Mammary epithelial cell (primary cell): Measurements from ENCODE around the gene TKTL1.

Experiments used
- EZH2 ChIP-seq: IDR thresholded peaks from 2 replicates; pipeline ENCODE4 v1.6.1; 2012; ENCODE audit warnings: low read length, inconsistent platforms, borderline replicate concordance
- TF ChIP-seq, protein P1 (sequence below), 2 donors: IDR thresholded peaks in 1 of 2; conservative IDR thresholded peaks in 1 of 2; 2 replicates each; pipeline ENCODE4 v1.5.1; 2011 to 2012; ENCODE audit warnings: inconsistent platforms in 2 of 2, low read length in 2 of 2, mild to moderate bottlenecking in 2 of 2, control low read depth in 1 of 2, low read depth in 1 of 2; ENCODE audit not compliant: insufficient read depth in 1 of 2; ENCODE audit errors: extremely low read depth in 1 of 2

DNA sequence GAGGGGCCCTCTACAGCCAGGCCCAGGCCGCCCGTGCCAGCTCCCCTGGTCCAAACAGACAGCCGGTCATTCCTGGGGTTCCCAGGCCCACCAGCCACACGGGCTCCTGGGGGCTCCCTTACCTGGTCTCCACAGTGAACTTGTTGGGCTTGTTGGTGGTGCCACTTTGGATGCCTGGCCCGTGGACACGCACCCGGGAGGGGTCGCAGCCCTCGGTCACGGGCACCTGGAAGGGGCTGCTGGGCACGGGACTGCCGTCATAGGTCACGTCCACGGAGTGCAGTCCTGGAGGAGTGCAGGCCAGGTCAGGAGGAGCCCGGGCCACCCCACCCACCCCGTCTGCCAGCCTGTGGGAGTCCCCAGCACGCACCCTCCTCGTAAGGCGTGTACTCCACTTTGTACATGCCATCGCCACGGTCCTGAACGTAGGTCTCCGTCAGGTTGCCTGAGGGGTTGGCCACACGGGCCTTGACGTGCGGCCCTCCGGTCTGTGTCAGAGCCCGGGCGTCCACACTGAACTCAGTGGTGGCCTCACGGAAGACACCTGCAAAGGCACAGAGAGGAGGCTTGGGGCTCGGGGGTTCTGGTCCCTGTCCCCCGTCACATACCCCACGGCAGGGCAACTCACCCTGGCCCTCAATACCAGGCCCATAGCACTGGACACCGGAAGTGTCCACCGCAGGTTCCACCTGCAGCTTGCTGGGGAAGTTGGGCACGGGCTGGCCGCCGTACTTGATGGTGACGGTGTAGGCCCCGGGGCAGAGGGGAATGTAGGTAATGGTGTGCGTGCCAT, 64.0 kb downstream of the TKTL1 start:
- TF ChIP-seq, protein P1, sequence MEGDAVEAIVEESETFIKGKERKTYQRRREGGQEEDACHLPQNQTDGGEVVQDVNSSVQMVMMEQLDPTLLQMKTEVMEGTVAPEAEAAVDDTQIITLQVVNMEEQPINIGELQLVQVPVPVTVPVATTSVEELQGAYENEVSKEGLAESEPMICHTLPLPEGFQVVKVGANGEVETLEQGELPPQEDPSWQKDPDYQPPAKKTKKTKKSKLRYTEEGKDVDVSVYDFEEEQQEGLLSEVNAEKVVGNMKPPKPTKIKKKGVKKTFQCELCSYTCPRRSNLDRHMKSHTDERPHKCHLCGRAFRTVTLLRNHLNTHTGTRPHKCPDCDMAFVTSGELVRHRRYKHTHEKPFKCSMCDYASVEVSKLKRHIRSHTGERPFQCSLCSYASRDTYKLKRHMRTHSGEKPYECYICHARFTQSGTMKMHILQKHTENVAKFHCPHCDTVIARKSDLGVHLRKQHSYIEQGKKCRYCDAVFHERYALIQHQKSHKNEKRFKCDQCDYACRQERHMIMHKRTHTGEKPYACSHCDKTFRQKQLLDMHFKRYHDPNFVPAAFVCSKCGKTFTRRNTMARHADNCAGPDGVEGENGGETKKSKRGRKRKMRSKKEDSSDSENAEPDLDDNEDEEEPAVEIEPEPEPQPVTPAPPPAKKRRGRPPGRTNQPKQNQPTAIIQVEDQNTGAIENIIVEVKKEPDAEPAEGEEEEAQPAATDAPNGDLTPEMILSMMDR (conservative IDR thresholded peaks at IDR 0.05 in 1 of 2, IDR thresholded peaks at IDR 0.05 in 1 of 2; ENCODE audit: extremely low read depth in 1 of 2, insufficient read depth in 1 of 2, low read depth in 1 of 2, low read length in 2 of 2) = no peak
- TF ChIP-seq EZH2 = no peak
